Left cardiac atrium (tissue), 4 donors: ENCODE data around the gene NFKBIE. TPM values are rescaled to one million over a fixed set of nuclear protein-coding genes. Genes with fewer than 3 reads are reported as not detected.

ENCODE experiments used
- ATAC-seq, 2 donors: fragments of 200-7000 bp; cut with Tn5 transposase; one replicate each; pipeline ENCODE4 v1.9.1; 2020; ENCODE audit warnings: mild to moderate bottlenecking in 2 of 2, moderate library complexity in 2 of 2
- DNase-seq: peaks from one replicate; pipeline ENCODE4 v3.0.0-alpha.2; 2020
- intact Hi-C, 2 donors: fragments of 100-400 bp; cut with DNase I; formaldehyde crosslinking; loops; one replicate each; pipeline versions ENCODE4 v1.14.1 to v1.15.1; 2022 to 2023
- total RNA-seq, 2 donors: library from RNA; stranded (reverse); fragmentation: NEBNext Ultra II Directional; extraction: Animal tissue kit (Norgen Biotek cat#: 25700); gene quantifications; one replicate each; pipeline ENCODE4 v1.2.1, GENCODE V29; 2021
- donor health status: DM: no; HTN: yes; CAD: no.
- donor health status: DM: no; HTN: yes; CAD: no; lungs with severe emphysema.
- donor health status: DM: yes; HTN: yes; CAD: no.
- donor health status: Dilated cardiomyopathy.

The NFKBIE gene
- total RNA-seq, 2 donors from 2014 or later: 3.8 to 5.8 TPM

GRCh38 chr6:44263354-44264100 is 1.8 kb downstream of the NFKBIE start:
- ATAC-seq: peak in 1 of 2 donors; percentile 1
- intact Hi-C loops: loop anchor here in 1 of 2 donors (10.0 kb wide), 1 partner anchor 169 kb away; no protein-coding TSS in a partner anchor
- peak; percentile 23 for DNase-seq

GRCh38 chr6:44262467-44263353 is 2.6 kb downstream of the NFKBIE start:
- DNase-seq: peak; percentile 23
- ATAC-seq: no peak
- intact Hi-C loops: loop anchor here in 1 of 2 donors (10.0 kb wide), 1 partner anchor 168 kb away; no protein-coding TSS in a partner anchor

GRCh38 chr6:44261581-44261980 is 3.8 kb downstream of the NFKBIE start:
- intact Hi-C loops: loop anchor here in 1 of 2 donors (10.0 kb wide), 1 partner anchor 167 kb away; no protein-coding TSS in a partner anchor
- ATAC-seq (no peak), DNase-seq (no peak)

DNA sequence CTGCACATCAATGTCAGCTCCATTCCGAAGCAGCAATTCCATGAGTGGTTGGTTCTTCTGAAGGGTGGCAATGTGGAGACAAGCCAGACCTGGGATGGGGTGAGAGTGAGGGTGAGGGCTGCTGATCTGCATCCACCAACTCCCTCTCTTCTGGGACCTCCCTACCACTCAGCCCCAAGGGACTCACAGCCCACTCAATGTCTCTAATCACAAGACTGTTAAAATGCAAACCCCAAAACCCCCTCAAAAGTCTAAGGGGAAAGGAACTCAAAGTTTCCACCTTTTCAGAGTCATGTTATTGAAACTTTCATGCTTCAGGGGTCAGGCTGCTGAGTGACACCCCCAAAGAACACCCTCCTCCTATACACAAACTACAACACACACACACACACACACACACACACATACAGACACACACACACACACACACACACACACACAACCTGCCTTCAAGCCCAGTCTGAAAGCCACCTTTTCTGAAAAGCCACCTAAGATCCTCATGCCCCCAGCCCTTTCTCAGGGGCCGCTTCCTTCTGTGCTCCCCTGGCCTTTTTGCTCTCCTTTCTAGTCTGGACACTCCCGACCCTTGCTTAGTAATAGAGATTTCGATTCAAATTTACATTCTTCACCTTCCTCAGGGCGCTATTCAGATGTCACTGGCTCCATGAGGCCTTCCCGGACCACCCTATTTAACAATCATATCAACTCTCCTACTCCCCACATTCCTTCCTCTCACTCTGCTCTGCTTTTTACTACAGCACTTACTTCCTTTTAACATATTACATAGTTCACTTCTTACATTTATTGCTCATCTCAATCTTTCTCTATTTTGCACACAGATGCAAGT is 4.7 kb downstream of the NFKBIE start:
- intact Hi-C loops: loop anchor here in 1 of 2 donors (10.0 kb wide), 1 partner anchor 166 kb away; no protein-coding TSS in a partner anchor
- ATAC-seq: no peak
- no peak for DNase-seq

DNA sequence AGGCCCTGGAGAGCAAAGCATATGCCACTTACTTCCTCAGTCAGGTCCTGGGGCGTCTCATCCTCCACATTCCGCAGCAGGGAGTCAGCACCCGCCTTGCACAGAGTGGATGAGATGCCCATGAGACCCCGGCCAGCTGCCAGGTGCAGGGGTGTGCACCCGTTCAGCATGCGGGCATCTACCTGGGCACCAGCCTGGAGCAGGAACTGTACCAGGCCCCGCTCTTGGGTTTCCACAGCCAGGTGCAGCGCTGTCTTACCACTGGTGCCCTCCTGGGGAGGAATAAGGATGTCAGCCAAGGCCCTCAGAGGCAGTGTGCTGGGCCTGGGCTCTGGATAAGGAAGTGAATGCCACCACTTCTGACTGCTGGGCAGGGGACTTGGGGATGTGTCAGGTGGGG is 5.3 kb downstream of the NFKBIE start:
- intact Hi-C loops: loop anchor here in 1 of 2 donors (10.0 kb wide), 1 partner anchor 165 kb away; no protein-coding TSS in a partner anchor
- ATAC-seq (no peak), DNase-seq (no peak)

DNA sequence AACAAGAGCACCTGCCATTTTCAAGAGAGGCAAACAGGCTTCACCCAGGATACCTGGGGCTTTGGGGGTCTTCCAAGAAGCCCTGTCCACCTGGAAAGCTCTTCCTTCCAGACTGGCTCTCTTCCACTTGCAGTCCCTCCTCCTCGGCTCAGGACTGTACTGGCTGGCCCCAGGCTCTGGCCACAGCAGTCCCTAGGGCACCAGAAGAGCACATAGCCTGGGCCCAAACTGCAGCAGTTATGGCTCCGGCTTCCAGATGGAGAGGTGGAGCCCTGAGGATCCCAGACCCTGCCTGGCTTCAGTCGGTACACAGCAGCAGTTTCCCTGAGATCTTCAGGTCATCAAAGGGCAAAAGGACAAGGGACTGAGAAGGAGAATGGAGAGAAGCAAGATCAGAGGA is 6.4 kb downstream of the NFKBIE start:
- DNase-seq: no peak
- no peak for ATAC-seq
- intact Hi-C loops: no loop called here

DNA sequence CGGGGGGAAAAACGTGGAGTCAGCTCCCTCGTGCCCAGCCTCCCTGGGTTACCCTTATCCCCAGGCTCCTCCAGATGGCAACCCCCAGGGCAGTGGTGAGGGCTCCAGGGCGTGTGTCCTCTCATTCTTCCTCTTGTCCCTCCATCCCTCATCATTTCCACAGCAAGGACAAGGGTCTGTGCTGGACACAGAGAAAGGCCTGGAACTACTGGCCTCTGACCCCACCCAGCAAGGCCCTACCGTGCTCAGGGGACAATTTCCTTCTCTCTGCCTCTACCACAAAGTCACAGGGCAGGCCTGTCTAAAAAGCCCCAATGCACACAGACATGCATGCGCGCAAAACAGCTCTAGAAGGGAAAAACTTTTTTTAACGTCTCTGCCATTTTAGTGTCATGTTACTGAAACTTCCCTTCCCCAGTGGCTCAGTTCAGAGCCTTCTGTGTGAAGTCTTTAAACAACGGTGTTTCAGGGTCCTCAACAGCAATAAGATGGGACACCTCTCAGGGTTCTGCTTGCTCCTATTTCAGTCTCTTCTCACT is 7.0 kb downstream of the NFKBIE start:
- intact Hi-C loops: no loop called here
- DNase-seq (no peak), ATAC-seq (no peak)

DNA sequence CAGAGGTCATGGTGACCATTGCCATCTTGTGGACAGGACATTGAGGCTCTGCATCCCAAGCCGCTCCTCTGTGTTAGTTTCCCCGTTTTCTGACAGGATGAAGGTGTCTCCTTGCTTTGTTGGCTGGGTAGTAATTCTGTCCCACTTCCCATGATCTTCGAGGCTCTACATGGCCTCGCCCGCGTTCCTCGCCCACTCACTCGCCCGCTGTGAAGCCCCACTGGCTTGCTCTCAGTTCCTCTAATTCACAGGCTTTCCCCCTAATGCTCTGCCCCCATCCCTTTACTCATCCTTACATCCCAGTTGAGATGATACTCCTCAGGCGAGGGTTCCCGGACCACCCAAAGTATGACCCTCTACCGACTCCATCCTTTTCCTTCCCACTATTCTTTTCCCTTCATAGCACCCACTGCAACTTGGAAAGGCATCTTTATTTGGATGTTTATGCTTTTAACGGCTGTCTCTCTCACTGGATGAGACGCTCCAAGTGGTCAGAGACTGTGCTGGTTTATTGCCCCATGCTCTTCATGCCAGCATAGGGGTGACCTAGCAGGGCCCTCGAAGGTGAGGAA is 7.5 kb downstream of the NFKBIE start:
- intact Hi-C loops: no loop called here
- DNase-seq (no peak), ATAC-seq (no peak)

GRCh38 chr6:44257025-44257752 is 8.2 kb downstream of the NFKBIE start, which contains the start of gene SLC35B2:
Gene SLC35B2 (minus strand): TSS chr6:44257528. CDS start chr6:44257410, 118 bp downstream.
- intact Hi-C loops: no loop called here
- ATAC-seq: peak; percentile 71 to 88
- peak; percentile 77 for DNase-seq

GRCh38 chr6:44256775-44257024 is 8.7 kb downstream of the NFKBIE start:
- no peak for DNase-seq
- intact Hi-C loops: no loop called here
- no peak for ATAC-seq

DNA sequence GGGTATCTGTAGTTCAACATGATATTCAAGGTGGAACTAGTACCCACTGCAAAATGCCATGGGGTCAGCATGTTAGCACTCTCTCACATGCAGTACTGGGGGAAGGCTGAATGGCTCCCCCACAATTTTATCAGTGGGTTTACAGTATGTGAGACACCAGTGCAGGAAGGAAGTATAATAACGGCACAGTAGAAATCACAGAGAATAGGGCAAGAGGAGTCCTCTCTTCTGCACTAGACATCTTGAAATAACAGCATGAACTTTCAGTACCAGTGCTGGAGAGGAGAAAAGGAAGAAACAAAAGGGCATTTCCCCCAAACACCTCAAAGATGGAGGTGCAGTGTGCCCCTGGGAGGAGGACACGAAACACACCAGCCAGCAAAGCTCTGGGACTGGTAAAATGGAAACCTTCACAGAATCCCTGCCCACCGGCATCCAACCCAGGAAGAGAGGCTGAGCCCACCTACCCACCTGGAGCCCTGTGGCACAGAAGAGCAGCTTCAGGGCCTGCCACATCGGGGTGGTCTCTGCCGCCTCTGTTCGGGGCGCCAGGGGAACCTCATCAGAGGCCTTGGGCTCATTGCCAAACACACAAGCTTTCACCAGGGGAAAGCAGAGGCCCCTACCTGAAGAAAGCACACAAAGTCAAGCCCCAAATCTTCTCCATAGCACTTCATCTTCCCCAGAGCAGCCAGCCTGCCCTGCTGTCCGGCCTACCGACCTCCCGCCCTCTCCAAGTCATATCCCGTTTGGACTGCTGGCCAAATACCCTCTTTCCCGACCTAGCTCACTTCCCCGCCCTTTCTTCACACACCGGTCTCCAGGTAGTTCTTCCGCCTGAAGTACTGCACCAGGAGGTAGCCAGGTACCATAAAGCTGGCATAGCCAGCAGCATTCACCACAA is 9.2 kb downstream of the NFKBIE start:
- intact Hi-C loops: no loop called here
- ATAC-seq: peak in 1 of 2 donors; percentile 6
- no peak for DNase-seq

GRCh38 chr6:44255105-44255808 is 10.1 kb downstream of the NFKBIE start:
- DNase-seq (no peak), ATAC-seq (no peak)
- intact Hi-C loops: no loop called here

DNA sequence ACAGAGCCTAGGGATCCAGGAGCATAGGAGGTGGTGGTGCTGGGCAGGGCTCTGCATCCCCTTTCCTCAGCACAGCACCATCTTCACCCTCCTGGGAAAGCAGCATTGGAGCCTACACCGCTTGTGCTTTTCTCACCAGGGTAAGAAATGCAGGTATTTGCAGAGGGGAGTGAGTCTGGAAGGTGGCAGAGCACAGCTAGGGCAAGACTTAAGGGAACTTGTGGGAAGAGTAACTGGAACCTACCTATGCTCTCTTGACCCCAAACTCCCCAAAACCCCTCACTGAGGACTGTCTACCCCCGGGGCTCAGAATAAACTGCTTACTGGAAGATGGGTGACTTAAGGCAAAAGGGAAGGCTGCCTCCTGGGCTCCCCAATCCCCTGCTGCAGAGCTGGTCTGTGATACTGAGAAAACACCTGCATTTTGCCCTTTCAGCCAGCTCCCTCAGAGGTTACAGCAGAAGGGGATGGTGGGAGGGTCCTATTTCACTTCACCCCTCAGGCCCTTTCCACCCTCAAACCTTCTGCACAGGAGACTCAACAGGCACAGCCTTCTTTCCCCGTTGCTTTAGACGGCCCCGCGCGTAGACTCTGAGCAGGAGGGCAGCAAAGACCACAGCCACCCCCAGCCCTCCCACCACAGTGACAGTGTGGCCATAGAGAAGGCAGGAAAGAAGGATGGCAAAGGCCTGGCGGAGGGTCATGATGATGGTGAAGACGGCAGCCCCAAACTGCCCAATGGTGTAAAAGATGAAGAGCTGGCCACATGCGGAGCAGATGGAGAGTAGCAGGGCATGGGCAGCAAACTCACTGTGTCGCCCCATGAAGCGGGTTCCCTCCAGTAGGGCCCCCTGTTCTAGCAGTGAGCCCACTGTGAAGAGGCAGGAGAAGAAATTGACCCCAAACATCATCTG is 10.9 kb downstream of the NFKBIE start:
- DNase-seq (no peak), ATAC-seq (no peak)
- intact Hi-C loops: no loop called here

GRCh38 chr6:44253307-44254101 is 11.8 kb downstream of the NFKBIE start:
- no peak for ATAC-seq
- intact Hi-C loops: no loop called here
- DNase-seq: no peak
